ENCODE measurements around the gene MXD4.
"Not testable (repeated sequence)": the region's sequence is repeated elsewhere in the genome, so short reads cannot be mapped to it uniquely, and the experiment has no call there.

Gene MXD4

DNA sequence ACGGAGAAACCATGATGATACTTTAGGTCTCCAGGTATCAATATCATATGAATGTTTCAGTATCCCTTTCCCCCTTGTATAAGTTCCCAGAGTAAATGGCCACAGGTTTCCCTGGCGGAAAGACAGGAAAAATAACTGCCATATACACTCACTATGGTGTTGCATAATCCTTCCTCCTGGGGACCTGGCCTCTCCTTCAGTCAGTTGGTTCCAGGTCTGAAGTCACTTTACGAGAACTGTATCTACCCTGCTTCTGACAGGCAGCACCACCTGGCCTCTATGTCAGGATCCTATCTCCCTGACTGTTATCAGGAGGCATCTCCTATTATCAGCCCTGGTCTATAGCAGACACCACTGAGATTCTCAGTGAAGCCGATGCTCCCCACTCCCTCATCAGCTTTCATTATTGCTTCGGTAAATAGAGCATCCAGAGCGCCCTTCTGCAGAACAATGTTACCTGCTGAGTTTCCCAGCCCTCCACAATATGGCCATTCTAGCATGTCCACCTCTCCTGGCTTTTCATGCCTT lies 42.6 kb downstream of the MXD4 start:
- no peak for DNase-seq (ENCODE audit: low read depth in 2 of 2)

DNA sequence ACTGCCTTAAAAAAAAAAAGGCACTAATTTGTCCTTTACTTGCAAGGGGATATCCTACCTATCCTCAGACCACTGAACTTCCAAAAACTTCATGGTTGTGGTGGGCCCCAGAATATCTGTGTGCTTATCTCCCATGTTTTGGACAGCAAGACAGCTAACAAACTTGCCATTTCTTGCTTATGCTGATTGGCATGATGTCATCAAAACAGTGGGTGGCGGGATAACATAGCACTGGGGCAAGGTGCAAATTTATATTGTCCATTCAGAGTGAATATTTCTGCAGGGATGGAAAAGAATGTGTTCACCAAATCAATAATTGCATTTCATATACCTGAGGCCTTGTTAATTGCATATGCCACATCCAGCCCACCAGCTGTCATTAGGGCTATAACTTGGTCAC lies 43.5 kb downstream of the MXD4 start:
- no peak for DNase-seq (ENCODE audit: low read depth in 2 of 2)

DNA sequence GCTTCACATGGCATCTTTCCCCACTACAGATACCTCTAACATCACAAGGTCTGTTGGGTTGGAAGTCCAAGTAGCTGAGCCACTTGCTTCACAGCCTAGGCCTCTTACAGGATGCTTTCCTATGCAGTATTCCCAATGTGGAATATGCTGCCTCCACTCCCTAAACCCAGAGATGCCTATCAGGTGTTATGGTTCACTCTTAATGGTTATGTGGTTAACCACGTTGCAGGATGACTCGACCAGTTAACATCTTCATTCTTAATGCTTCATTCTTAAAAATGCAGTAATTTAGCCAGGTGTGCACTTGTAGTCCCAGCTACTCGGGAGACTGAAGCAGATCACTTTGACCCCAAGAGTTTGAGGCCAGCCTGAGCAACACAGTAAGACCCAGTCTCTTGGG lies 44.2 kb downstream of the MXD4 start:
- DNase-seq (ENCODE audit: low read depth in 2 of 2), result no peak

- no peak for DNase-seq (ENCODE audit: low read depth in 2 of 2)
Observed at GRCh38 chr4:2212831-2213230, 49.1 kb downstream of the MXD4 start.

- not testable (repeated sequence) for DNase-seq (ENCODE audit: low read depth in 2 of 2)
Observed at GRCh38 chr4:2202789-2203188, 59.1 kb downstream of the MXD4 start.

Measured in stimulated activated CD8-positive, alpha-beta memory T cell treated with anti-CD3 and anti-CD28 coated beads, Interleukin-7, amount 100 ng/mL, for 4 hours (primary cell).